KMS-11 (cell line): ENCODE results near the gene GPR18.
A peak's percentile ranks its signal among the peaks of the same experiment; 100 is the strongest.

Source experiments
- H2AFZ ChIP-seq: fragments of 200-600 bp; sonication (generic); 2 replicates; pipeline ENCODE4 v1.6.1; 2016; ENCODE audit warnings: antibody characterized with exemption, mixed run types, low read depth
- H3K27ac ChIP-seq: fragments of 200-600 bp; sonication (generic); 2 replicates; pipeline ENCODE4 v1.6.1; 2016; ENCODE audit warnings: mild to moderate bottlenecking, mixed run types
- H3K27me3 ChIP-seq: fragments of 200-600 bp; sonication (generic); 2 replicates; pipeline ENCODE4 v1.6.1; 2017; ENCODE audit warnings: mild to moderate bottlenecking, low read depth, mixed run types, moderate library complexity; ENCODE audit not compliant: insufficient read depth
- H3K36me3 ChIP-seq: fragments of 200-600 bp; sonication (generic); 2 replicates; pipeline ENCODE4 v1.6.1; 2017; ENCODE audit warnings: mild to moderate bottlenecking, mixed run types; ENCODE audit not compliant: insufficient read depth
- H3K4me1 ChIP-seq: fragments of 200-600 bp; sonication (generic); 2 replicates; pipeline ENCODE4 v1.6.1; 2016; ENCODE audit warnings: mild to moderate bottlenecking, low read depth, mixed run types; ENCODE audit not compliant: poor library complexity, severe bottlenecking
- H3K4me2 ChIP-seq: fragments of 200-600 bp; sonication (generic); 2 replicates; pipeline ENCODE4 v1.7.0; 2016; ENCODE audit warnings: mild to moderate bottlenecking, mixed run types
- H3K4me3 ChIP-seq: fragments of 200-600 bp; sonication (generic); IDR thresholded peaks from 2 replicates; pipeline ENCODE4 v1.6.1; 2017; ENCODE audit warnings: low read depth, low read length, mixed read lengths; ENCODE audit not compliant: insufficient read depth
- H3K79me2 ChIP-seq: fragments of 200-600 bp; sonication (generic); 2 replicates; pipeline ENCODE4 v1.6.1; 2016; ENCODE audit warnings: low read depth, mixed run types; ENCODE audit not compliant: insufficient read depth
- H3K9ac ChIP-seq: fragments of 200-600 bp; sonication (generic); 2 replicates; pipeline ENCODE4 v1.6.1; 2016; ENCODE audit warnings: mild to moderate bottlenecking, mixed run types
- H4K20me1 ChIP-seq: fragments of 200-600 bp; sonication (generic); 2 replicates; pipeline ENCODE4 v1.6.1; 2016; ENCODE audit warnings: mild to moderate bottlenecking, mixed run types; ENCODE audit not compliant: insufficient read depth
- TF ChIP-seq, protein P1 (sequence below): fragments of 200-600 bp; sonication (generic); conservative IDR thresholded peaks from 2 replicates; pipeline ENCODE4 v1.6.1; 2017; ENCODE audit warnings: low read depth, mild to moderate bottlenecking, antibody characterized with exemption, low read length, moderate library complexity, mixed read lengths

Gene GPR18

DNA sequence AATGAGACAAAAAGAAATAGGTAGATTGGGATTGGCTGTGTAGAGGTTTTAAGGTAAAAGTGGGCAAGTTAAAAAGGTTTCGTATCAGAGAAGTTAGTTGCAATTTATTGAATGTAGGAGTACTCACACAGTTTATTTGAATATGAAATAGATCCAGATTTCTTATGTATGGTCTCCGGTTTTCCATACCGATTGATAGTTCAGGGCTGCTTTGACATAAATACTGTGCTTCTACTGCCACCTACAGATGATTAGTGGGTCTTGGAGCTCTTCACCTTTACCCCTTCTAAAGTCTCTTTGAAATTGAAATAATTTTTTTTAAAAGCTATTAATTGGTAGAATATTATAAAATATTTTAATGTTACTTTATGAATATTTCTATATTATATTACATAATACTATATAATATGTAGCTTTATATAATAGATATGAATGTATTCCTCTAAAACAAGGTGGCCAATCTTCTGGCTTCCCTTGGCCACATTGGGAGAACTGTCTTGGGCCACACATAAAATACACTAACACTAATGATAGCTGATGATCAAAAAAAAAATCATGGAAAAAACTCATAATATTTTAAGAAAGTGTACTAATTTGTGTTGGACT is 7.7 kb upstream of the GPR18 start:
- Histone ChIP-seq H3K27ac (no peak overlapping the region), H3K4me2 (no peak overlapping the region), H3K27me3 (no peaks in the 10 kb centered on the region), H3K4me3 (no peak overlapping the region), H3K36me3 (no peaks in the 10 kb centered on the region), H3K79me2 (no peaks in the 10 kb centered on the region), H3K4me1 (no peaks in the 10 kb centered on the region), H2AFZ (no peak overlapping the region), H4K20me1 (no peaks in the 10 kb centered on the region), H3K9ac (no peak overlapping the region)
- TF ChIP-seq, protein P1, sequence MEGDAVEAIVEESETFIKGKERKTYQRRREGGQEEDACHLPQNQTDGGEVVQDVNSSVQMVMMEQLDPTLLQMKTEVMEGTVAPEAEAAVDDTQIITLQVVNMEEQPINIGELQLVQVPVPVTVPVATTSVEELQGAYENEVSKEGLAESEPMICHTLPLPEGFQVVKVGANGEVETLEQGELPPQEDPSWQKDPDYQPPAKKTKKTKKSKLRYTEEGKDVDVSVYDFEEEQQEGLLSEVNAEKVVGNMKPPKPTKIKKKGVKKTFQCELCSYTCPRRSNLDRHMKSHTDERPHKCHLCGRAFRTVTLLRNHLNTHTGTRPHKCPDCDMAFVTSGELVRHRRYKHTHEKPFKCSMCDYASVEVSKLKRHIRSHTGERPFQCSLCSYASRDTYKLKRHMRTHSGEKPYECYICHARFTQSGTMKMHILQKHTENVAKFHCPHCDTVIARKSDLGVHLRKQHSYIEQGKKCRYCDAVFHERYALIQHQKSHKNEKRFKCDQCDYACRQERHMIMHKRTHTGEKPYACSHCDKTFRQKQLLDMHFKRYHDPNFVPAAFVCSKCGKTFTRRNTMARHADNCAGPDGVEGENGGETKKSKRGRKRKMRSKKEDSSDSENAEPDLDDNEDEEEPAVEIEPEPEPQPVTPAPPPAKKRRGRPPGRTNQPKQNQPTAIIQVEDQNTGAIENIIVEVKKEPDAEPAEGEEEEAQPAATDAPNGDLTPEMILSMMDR: peak; percentile 41

DNA sequence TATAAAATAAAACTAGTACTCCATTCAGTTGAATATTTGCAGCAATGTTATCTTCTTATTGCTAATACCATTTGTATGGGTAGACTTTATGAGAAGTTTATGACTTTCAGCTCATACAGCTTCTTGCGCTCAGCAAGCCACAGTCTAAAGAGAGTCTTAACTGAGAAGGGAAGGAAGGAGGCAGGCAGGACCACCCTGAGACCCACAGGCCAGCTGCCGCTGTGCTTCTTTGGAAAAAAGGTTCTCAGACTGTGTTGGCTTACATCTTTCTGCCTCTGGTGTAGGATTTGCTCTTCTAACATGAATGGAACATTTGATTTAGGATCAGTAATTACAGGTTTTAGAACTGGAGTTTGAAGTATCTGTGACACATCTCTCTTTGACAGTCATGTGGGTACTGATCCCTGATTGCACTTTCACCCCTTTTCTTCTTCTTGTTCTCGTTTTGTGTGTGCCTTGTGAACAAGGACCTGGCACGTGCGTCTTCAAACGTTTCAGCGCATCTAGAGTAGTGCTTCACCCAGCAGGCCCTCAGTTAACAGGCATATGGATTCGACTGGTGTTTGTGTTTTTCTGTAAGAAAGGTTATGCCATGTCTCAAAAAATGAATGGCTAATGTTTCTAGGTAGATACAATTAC is 7.1 kb upstream of the GPR18 start:
- Histone ChIP-seq H4K20me1 (no peaks in the 10 kb centered on the region), H3K4me2 (no peak overlapping the region), H2AFZ (no peak overlapping the region), H3K4me1 (no peaks in the 10 kb centered on the region), H3K27ac (no peak overlapping the region), H3K79me2 (no peaks in the 10 kb centered on the region), H3K36me3 (no peaks in the 10 kb centered on the region), H3K9ac (no peak overlapping the region), H3K27me3 (no peaks in the 10 kb centered on the region), H3K4me3 (no peak overlapping the region)
- TF ChIP-seq, protein P1: no peak

DNA sequence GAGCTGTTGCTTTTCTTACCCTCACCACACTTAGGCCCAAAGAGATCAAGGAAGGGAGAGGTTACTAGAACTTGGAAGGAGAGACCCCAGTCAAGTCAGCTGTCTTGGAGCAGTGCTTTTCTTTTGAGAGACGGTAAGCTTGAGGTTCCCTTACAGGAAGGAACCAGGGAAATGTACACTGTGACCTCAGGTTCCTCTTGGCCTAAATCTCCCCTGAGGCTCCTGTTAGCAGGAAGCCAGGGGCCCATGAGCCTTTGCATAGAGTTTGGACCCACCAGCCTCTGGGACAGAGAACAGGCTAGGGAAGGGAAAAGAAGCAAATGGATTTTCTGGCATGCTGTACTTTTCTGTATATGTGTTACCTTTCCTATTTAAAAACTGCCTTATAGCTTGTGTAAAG is 5.9 kb upstream of the GPR18 start:
- no peaks in the 10 kb centered on the region for H3K36me3 ChIP-seq
- H3K4me1 ChIP-seq: no peaks in the 10 kb centered on the region
- H3K79me2 ChIP-seq: no peaks in the 10 kb centered on the region
- H3K9ac ChIP-seq: no peak overlapping the region
- no peak overlapping the region for H3K4me3 ChIP-seq
- no peaks in the 10 kb centered on the region for H3K27me3 ChIP-seq
- no peak overlapping the region for H3K4me2 ChIP-seq
- H2AFZ ChIP-seq: no peak overlapping the region
- no peak overlapping the region for H3K27ac ChIP-seq
- no peaks in the 10 kb centered on the region for H4K20me1 ChIP-seq
- TF ChIP-seq, protein P1: no peak

DNA sequence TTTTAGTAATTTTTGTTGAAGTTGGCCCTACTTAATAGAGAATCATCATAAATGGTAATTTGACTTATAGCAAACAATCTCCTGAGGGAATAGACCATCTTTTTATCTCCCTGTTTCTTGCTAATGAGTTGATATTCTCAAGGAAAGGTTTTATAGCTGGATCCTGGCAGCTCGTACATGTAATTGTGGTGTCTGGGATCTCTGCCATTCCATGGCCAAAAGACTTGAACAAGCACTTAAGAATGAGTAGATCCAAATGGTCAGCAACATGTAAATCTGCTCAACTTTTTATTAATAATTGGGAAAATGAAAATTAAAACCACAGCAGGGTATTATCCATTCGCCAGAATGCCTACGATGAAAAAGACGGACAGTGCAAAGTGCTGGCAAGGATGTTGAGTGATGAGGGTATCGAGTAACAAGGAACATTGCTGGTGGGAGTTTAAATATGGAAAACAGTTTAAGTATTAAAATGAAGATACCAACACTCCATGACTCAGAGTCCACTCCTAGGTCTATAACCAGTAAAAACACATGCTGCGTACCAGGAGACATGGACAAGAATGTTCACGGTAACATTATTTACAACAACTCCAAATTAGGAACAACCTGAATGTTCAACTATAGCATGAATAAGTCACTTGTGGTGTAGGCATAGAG is 5.1 kb upstream of the GPR18 start:
- H4K20me1 ChIP-seq: no peaks in the 10 kb centered on the region
- H3K27ac ChIP-seq: no peak overlapping the region
- H3K4me2 ChIP-seq: no peak overlapping the region
- no peaks in the 10 kb centered on the region for H3K79me2 ChIP-seq
- H3K4me3 ChIP-seq: no peak overlapping the region
- no peaks in the 10 kb centered on the region for H3K27me3 ChIP-seq
- H3K9ac ChIP-seq: no peak overlapping the region
- TF ChIP-seq, protein P1: no peak
- H3K4me1 ChIP-seq: no peaks in the 10 kb centered on the region
- no peaks in the 10 kb centered on the region for H3K36me3 ChIP-seq
- H2AFZ ChIP-seq: no peak overlapping the region
